Muscle layer of duodenum (tissue), 2 donors: ENCODE data around the gene HSD3B1.

ENCODE experiments used
- H3K27ac ChIP-seq: one replicate; pipeline ENCODE4 v1.7.0; 2013; ENCODE audit warnings: mild to moderate bottlenecking, low read length
- H3K27me3 ChIP-seq: one replicate; pipeline ENCODE4 v1.7.0; 2013; ENCODE audit warnings: low read depth, mild to moderate bottlenecking, control low read depth, low read length
- H3K36me3 ChIP-seq, 2 donors: one replicate each; pipeline ENCODE4 v1.7.0; 2013; ENCODE audit warnings: low read length in 2 of 2, control low read depth in 1 of 2, mild to moderate bottlenecking in 1 of 2; ENCODE audit not compliant: insufficient read depth in 2 of 2, control insufficient read depth in 1 of 2
- H3K4me1 ChIP-seq, 2 donors: one replicate each; pipeline ENCODE4 v1.7.0; 2013; ENCODE audit warnings: low read length in 2 of 2, mild to moderate bottlenecking in 2 of 2, control low read depth in 1 of 2, moderate library complexity in 1 of 2; ENCODE audit not compliant: insufficient read depth in 2 of 2, control insufficient read depth in 1 of 2
- H3K4me3 ChIP-seq, 2 donors: one replicate each; pipeline ENCODE4 v1.7.0; 2013; ENCODE audit warnings: low read length in 2 of 2, low read depth in 1 of 2, mild to moderate bottlenecking in 1 of 2
- H3K9me3 ChIP-seq, 2 donors: one replicate each; pipeline ENCODE4 v1.7.0; 2013; ENCODE audit warnings: low read length in 2 of 2, control low read depth in 1 of 2, mild to moderate bottlenecking in 1 of 2; ENCODE audit not compliant: control insufficient read depth in 1 of 2
- donor health status: healthy.

HSD3B1 gene

GRCh38 chr1:119472819-119473175, 34.2 kb upstream of the HSD3B1 start:
- no peak overlapping the region for H3K27ac ChIP-seq
- no peaks in the 10 kb centered on the region for H3K9me3 ChIP-seq
- no peaks in the 10 kb centered on the region for H3K27me3 ChIP-seq
- no peaks in the 10 kb centered on the region for H3K36me3 ChIP-seq
- H3K4me3 ChIP-seq, result no peak overlapping the region
- no peaks in the 10 kb centered on the region for H3K4me1 ChIP-seq

GRCh38 chr1:119475866-119476439, 31.1 kb upstream of the HSD3B1 start:
- H3K4me3 ChIP-seq, result no peak overlapping the region
- H3K36me3 ChIP-seq, result no peaks in the 10 kb centered on the region
- H3K9me3 ChIP-seq, result no peaks in the 10 kb centered on the region
- H3K27ac ChIP-seq, result no peak overlapping the region
- no peaks in the 10 kb centered on the region for H3K4me1 ChIP-seq
- no peaks in the 10 kb centered on the region for H3K27me3 ChIP-seq

- Histone ChIP-seq H3K27me3 (no peaks in the 10 kb centered on the region), H3K4me1 (no peaks in the 10 kb centered on the region), H3K36me3 (no peaks in the 10 kb centered on the region)
Measured at GRCh38 chr1:119477710-119478109, 29.3 kb upstream of the HSD3B1 start.

GRCh38 chr1:119480175-119480574, 26.8 kb upstream of the HSD3B1 start:
- Histone ChIP-seq H3K27ac (no peak overlapping the region), H3K4me3 (no peak overlapping the region), H3K27me3 (no peaks in the 10 kb centered on the region), H3K4me1 (no peaks in the 10 kb centered on the region), H3K36me3 (no peaks in the 10 kb centered on the region), H3K9me3 (no peaks in the 10 kb centered on the region)

More at GRCh38 chr1:119477710-119478109, 29.3 kb upstream of the HSD3B1 start:
- Histone ChIP-seq H3K27ac (no peak overlapping the region), H3K4me3 (no peak overlapping the region), H3K9me3 (no peaks in the 10 kb centered on the region)

GRCh38 chr1:119481951-119482350, 25.1 kb upstream of the HSD3B1 start:
- H3K36me3 ChIP-seq, result no peaks in the 10 kb centered on the region
- no peak overlapping the region for H3K4me3 ChIP-seq
- H3K9me3 ChIP-seq, result no peaks in the 10 kb centered on the region
- no peak overlapping the region for H3K27ac ChIP-seq
- no peaks in the 10 kb centered on the region for H3K27me3 ChIP-seq
- no peaks in the 10 kb centered on the region for H3K4me1 ChIP-seq

GRCh38 chr1:119482517-119483425, 24.2 kb upstream of the HSD3B1 start:
- no peak overlapping the region for H3K4me3 ChIP-seq
- H3K4me1 ChIP-seq, result no peaks in the 10 kb centered on the region
- no peak overlapping the region for H3K27ac ChIP-seq
- no peaks in the 10 kb centered on the region for H3K27me3 ChIP-seq
- H3K9me3 ChIP-seq, result no peaks in the 10 kb centered on the region
- H3K36me3 ChIP-seq, result no peaks in the 10 kb centered on the region

- no peaks in the 10 kb centered on the region for H3K4me1 ChIP-seq
- no peak overlapping the region for H3K4me3 ChIP-seq
- H3K9me3 ChIP-seq, result no peaks in the 10 kb centered on the region
- H3K36me3 ChIP-seq, result no peaks in the 10 kb centered on the region
- no peaks in the 10 kb centered on the region for H3K27me3 ChIP-seq
- no peak overlapping the region for H3K27ac ChIP-seq
Measured at GRCh38 chr1:119483441-119484200, 23.4 kb upstream of the HSD3B1 start.

GRCh38 chr1:119485201-119485600, 21.8 kb upstream of the HSD3B1 start:
- Histone ChIP-seq H3K27me3 (no peaks in the 10 kb centered on the region), H3K4me3 (no peak overlapping the region), H3K36me3 (no peaks in the 10 kb centered on the region), H3K27ac (no peak overlapping the region), H3K4me1 (no peaks in the 10 kb centered on the region), H3K9me3 (no peaks in the 10 kb centered on the region)

GRCh38 chr1:119488216-119488615, 18.8 kb upstream of the HSD3B1 start:
- Histone ChIP-seq H3K27ac (no peak overlapping the region), H3K9me3 (no peaks in the 10 kb centered on the region), H3K36me3 (no peaks in the 10 kb centered on the region), H3K4me1 (no peaks in the 10 kb centered on the region), H3K4me3 (no peak overlapping the region), H3K27me3 (no peaks in the 10 kb centered on the region)

- no peaks in the 10 kb centered on the region for H3K4me1 ChIP-seq
- no peak overlapping the region for H3K4me3 ChIP-seq
- H3K27ac ChIP-seq, result no peak overlapping the region
- no peaks in the 10 kb centered on the region for H3K9me3 ChIP-seq
- no peaks in the 10 kb centered on the region for H3K36me3 ChIP-seq
- H3K27me3 ChIP-seq, result no peaks in the 10 kb centered on the region
Measured at GRCh38 chr1:119489201-119489600, 17.8 kb upstream of the HSD3B1 start.

GRCh38 chr1:119490925-119491324, 16.1 kb upstream of the HSD3B1 start:
- no peaks in the 10 kb centered on the region for H3K27me3 ChIP-seq
- no peak overlapping the region for H3K27ac ChIP-seq
- H3K9me3 ChIP-seq, result peaks cover 0 to 10% of the 10 kb centered on the region in 2 donors
- no peaks in the 10 kb centered on the region for H3K4me1 ChIP-seq
- H3K4me3 ChIP-seq, result no peak overlapping the region
- no peaks in the 10 kb centered on the region for H3K36me3 ChIP-seq
